Measurements from ENCODE around the gene AMT. TPM values are rescaled to one million over a fixed set of nuclear protein-coding genes. Genes with fewer than 3 reads are reported as not detected.

Gene AMT
- total RNA-seq, 4 donors from 2014 or later = 0.32 to 11.4 (median 7.6) TPM

GRCh38 chr3:49416867-49417266 is 5.4 kb downstream of the AMT start:
- peaks cover 0 to 53% (median 14%) of the 10 kb centered on the region in 3 donors for H3K4me1 ChIP-seq
- no peak overlapping the region for H3K4me3 ChIP-seq
- no peaks in the 10 kb centered on the region for H3K9me3 ChIP-seq
- peaks cover 0 to 64% of the 10 kb centered on the region in 2 donors for H3K36me3 ChIP-seq
- WGBS, 2 donors (ENCODE audit: low coverage in 1 of 2) = 86 to 92% methylated on average over 2 of the region's 2 CpGs
- H3K27ac ChIP-seq = peak overlapping the region in 3 of 4 donors; percentile 51 to 98 (median 60)
- TF ChIP-seq CTCF (IDR thresholded peaks at IDR 0.05) (no peak), POLR2A (IDR thresholded peaks at IDR 0.05) (no peak), POLR2AphosphoS5 (IDR thresholded peaks at IDR 0.05) (no peak), EP300 (IDR thresholded peaks at IDR 0.05) (no peak)
- no peak for ATAC-seq
- no peaks in the 10 kb centered on the region for H3K27me3 ChIP-seq

DNA sequence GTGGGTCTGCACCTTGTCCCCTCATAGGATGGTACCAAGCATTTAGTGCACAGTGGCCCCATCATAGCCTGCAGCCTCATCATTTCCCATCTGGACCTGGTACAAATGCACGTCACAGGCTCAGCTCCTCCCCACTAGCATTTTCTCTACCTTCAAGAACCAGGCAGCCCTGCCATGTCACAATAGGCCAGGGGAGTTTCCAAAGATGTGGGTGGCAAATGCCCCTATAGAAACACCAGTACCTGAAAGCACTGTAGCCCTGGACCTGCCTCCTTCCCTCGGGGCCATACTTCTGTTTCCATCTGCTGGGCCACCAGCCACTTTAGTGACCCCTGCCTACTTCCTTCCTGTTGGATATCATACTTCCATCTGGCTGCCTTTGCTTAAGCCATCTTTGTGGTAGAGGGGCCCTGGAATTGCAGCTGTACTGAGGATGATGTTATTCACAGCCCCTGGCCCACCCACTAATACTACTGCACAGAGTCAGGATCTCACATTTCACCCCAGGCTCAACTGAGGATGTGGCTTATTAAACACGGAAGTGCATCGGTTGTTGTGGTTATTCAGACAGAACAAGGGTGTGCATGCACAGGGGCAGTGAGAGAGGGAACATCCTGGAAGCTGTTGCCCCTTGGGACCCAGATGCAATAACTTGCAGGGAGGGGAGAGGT is 6.2 kb downstream of the AMT start:
- no peak for TF ChIP-seq POLR2AphosphoS5 (IDR thresholded peaks at IDR 0.05)
- TF ChIP-seq CTCF (IDR thresholded peaks at IDR 0.05) = no peak
- TF ChIP-seq EP300 (IDR thresholded peaks at IDR 0.05) = no peak
- TF ChIP-seq POLR2A (IDR thresholded peaks at IDR 0.05) = no peak
- H3K4me1 ChIP-seq = peaks cover 0 to 45% (median 14%) of the 10 kb centered on the region in 3 donors
- no peaks in the 10 kb centered on the region for H3K9me3 ChIP-seq
- H3K27me3 ChIP-seq = no peaks in the 10 kb centered on the region
- no peak for ATAC-seq
- H3K4me3 ChIP-seq = no peak overlapping the region
- H3K36me3 ChIP-seq = peaks cover 0 to 64% of the 10 kb centered on the region in 2 donors
- peak overlapping the region in 3 of 4 donors; percentile 51 to 98 (median 60) for H3K27ac ChIP-seq
- WGBS, 2 donors (ENCODE audit: low coverage in 1 of 2) = 40% methylated on average over 2 of the region's 4 CpGs

GRCh38 chr3:49414753-49415152 is 7.5 kb downstream of the AMT start:
- no peak for ATAC-seq
- 92% methylated on average over 2 of the region's 2 CpGs; no CpG with 5 or more reads in 1 of the 2 donors for WGBS, 2 donors (ENCODE audit: low coverage in 1 of 2)
- Histone ChIP-seq H3K27me3 (no peaks in the 10 kb centered on the region), H3K4me3 (no peak overlapping the region), H3K36me3 (peaks cover 0 to 53% of the 10 kb centered on the region in 2 donors), H3K27ac (peak overlapping the region in 3 of 4 donors; percentile 40 to 98 (median 51)), H3K4me1 (peaks cover 0 to 52% (median 16%) of the 10 kb centered on the region in 3 donors), H3K9me3 (no peaks in the 10 kb centered on the region)
- TF ChIP-seq POLR2AphosphoS5 (IDR thresholded peaks at IDR 0.05) (no peak), EP300 (IDR thresholded peaks at IDR 0.05) (no peak)

GRCh38 chr3:49413338-49413734 is 8.9 kb downstream of the AMT start:
- Histone ChIP-seq H3K4me3 (peak overlapping the region in 1 of 2 donors; percentile 98), H3K4me1 (peaks cover 0 to 66% (median 29%) of the 10 kb centered on the region in 3 donors)

More at GRCh38 chr3:49413338-49413734, 8.9 kb downstream of the AMT start:
- peaks cover 0 to 41% of the 10 kb centered on the region in 2 donors for H3K36me3 ChIP-seq
- 80% methylated on average over 1 to 4 of the region's 6 CpGs for WGBS, 2 donors (ENCODE audit: low coverage in 1 of 2)
- TF ChIP-seq POLR2AphosphoS5 (IDR thresholded peaks at IDR 0.05) (no peak), CTCF (IDR thresholded peaks at IDR 0.05) (no peak), POLR2A (IDR thresholded peaks at IDR 0.05) (no peak), EP300 (IDR thresholded peaks at IDR 0.05) (no peak)
- no peak for ATAC-seq
- peak overlapping the region in 3 of 4 donors; percentile 98 to 100 (median 99) for H3K27ac ChIP-seq
- H3K9me3 ChIP-seq = no peaks in the 10 kb centered on the region
- no peaks in the 10 kb centered on the region for H3K27me3 ChIP-seq

Measured in gastroesophageal sphincter (tissue), 4 donors.